Spleen (tissue), 11 donors: ENCODE data around the gene PLAAT5. TPM values are rescaled to one million over a fixed set of nuclear protein-coding genes. Genes with fewer than 3 reads are reported as not detected.
A peak's percentile ranks its signal among the peaks of the same experiment; 100 is the strongest.

Source experiments
- DNase-seq: peaks from one replicate; pipeline ENCODE4 v3.0.0-alpha.2; 2020
- H3K27ac ChIP-seq, 8 donors: fragments of 200-600 bp; sonication (generic) in 7 of 8; 1 replicate in 4 of 8; 2 replicates in 4 of 8; pipeline versions ENCODE4 v1.5.0 to v1.8.0; 2016 to 2021; ENCODE audit warnings: inconsistent platforms in 4 of 8, mild to moderate bottlenecking in 4 of 8, moderate library complexity in 1 of 8
- H3K27me3 ChIP-seq, 7 donors: fragments of 200-600 bp; sonication (generic) in 6 of 7; replicated peaks in 1 of 7; 1 replicate in 4 of 7; 2 replicates in 3 of 7; pipeline versions ENCODE4 v1.5.0 to v1.8.0; 2016 to 2021; ENCODE audit warnings: inconsistent platforms in 3 of 7, mild to moderate bottlenecking in 1 of 7
- H3K36me3 ChIP-seq, 6 donors: fragments of 200-600 bp; sonication (generic) in 5 of 6; 1 replicate in 4 of 6; 2 replicates in 2 of 6; pipeline versions ENCODE4 v1.5.0 to v1.8.0; 2016 to 2021; ENCODE audit warnings: inconsistent platforms in 2 of 6
- H3K4me1 ChIP-seq, 6 donors: fragments of 200-600 bp; sonication (generic) in 5 of 6; 1 replicate in 3 of 6; 2 replicates in 3 of 6; pipeline versions ENCODE4 v1.5.0 to v1.8.0; 2016 to 2021; ENCODE audit warnings: inconsistent platforms in 3 of 6
- H3K4me3 ChIP-seq, 8 donors: fragments of 200-600 bp; sonication (generic) in 7 of 8; 1 replicate in 4 of 8; 2 replicates in 4 of 8; pipeline versions ENCODE4 v1.5.0 to v1.8.0; 2016 to 2021; ENCODE audit warnings: inconsistent platforms in 4 of 8, mild to moderate bottlenecking in 4 of 8, moderate library complexity in 2 of 8
- H3K9me3 ChIP-seq, 8 donors: fragments of 200-600 bp; sonication (generic) in 7 of 8; 1 replicate in 4 of 8; 2 replicates in 4 of 8; pipeline versions ENCODE4 v1.5.0 to v1.8.0; 2016 to 2021; ENCODE audit warnings: inconsistent platforms in 4 of 8
- POLR2A ChIP-seq, 3 donors: fragments of 450-650 bp; IDR thresholded peaks; one replicate each; pipeline ENCODE4 v1.5.1; 2017; ENCODE audit warnings: antibody characterized with exemption in 3 of 3, mild to moderate bottlenecking in 1 of 3
- POLR2AphosphoS5 ChIP-seq, 3 donors: sonication (generic); formaldehyde crosslinking; IDR thresholded peaks; one replicate each; pipeline ENCODE4 v1.5.1; 2017; ENCODE audit warnings: antibody characterized with exemption in 3 of 3
- WGBS, 5 donors: extraction: QIAGEN DNeasy Blood & Tissue Kit in 3 of 5; methylation state at CpG; one replicate each; pipeline versions ENCODE4 v1.1.5 to v1.1.7; 2013 to 2018; 5-methylcytosine and 5-hydroxymethylcytosine counted together
- intact Hi-C: fragments of 100-400 bp; cut with DNase I; formaldehyde crosslinking; loops from one replicate; pipeline ENCODE4 v1.15.0; 2023; ENCODE audit warnings: low total_unique reads
- polyA plus RNA-seq, 3 donors: library from polyadenylated mRNA; stranded (reverse); fragments of 200-250 nt; gene quantifications; one replicate each; pipeline ENCODE4 v1.2.1, GENCODE V29; 2013
- total RNA-seq, 7 donors: library from RNA; depleted of rRNA in 3 of 7; stranded (reverse); fragments of >200 nt in 3 of 7; fragmentation: NEBNext Ultra II Directional in 4 of 7; extraction: Animal tissue kit (Norgen Biotek cat#: 25700) in 4 of 7; gene quantifications; one replicate each; pipeline versions ENCODE4 v1.1.0 to v1.2.1, GENCODE V29; 2016 to 2021
- TF ChIP-seq, protein P1 (sequence below), 11 experiments: fragments of 200-600 bp in 7 of 11; fragments of 450-650 bp in 4 of 11; sonication (generic) in 4 of 11; IDR thresholded peaks in 8 of 11; conservative IDR thresholded peaks in 3 of 11; 1 replicate in 7 of 11; 2 replicates in 4 of 11; pipeline versions ENCODE4 v1.4.0 to v1.8.0; 2016 to 2021; ENCODE audit warnings: antibody characterized with exemption in 11 of 11, inconsistent platforms in 4 of 11, mild to moderate bottlenecking in 1 of 11
- donor health status: healthy with polysubstance abuse.
- donor health status: DM: no; HTN: no; CAD: no; lungs with moderate emphysema.
- donor health status: DM: no; HTN: no; CAD: no.
- donor health status: Bipolar disorder and iron deficiency.
- donor health status: healthy.
- donor health status: DM: no; HTN: no; CAD: no.
- donor health status: DM: yes; HTN: yes; CAD: no.

Gene PLAAT5
- total and polyA plus RNA-seq, 10 donors, result 0.10 to 0.54 (median 0.24) TPM; not detected in 4

DNA sequence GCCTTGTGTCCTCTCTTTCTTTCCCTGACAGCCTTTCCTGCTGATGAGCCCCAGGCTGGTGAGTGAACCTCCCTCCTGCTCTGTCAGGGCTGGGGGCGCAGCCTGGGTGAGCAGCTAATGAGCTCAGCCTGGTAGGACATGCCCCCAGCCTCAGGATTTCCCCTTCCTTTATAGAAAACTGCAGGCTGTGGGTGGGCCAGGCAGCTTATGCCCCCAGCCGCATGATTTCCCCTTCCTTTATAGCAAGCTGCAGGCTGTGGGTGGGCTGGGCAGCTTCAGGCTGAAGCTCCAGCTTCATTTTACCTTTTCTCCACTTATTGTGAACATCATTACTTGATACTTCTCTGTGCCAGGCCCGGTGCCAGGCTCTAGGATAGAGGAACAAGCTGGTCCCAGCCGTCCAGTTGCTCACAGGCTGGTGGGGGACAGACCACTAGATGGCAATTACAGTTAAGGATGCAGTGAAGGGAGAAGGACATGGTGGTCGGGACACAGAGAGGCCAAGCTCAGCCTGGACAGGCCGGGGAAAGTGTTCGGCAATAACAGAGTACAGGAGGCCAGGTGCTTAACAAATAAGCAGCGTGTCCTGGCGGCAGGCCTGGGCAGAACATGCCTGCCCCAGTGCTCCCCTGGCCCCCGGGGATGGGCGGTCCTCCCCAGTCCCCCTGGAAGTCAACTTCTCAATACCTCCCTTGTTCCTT lies 20.2 kb upstream of the PLAAT5 start:
- peaks cover 0 to 28% (median 10%) of the 10 kb centered on the region in 6 donors for H3K4me1 ChIP-seq
- no peak overlapping the region for H3K27ac ChIP-seq
- DNase-seq, result no peak
- peaks cover 0 to 58% (median 0%) of the 10 kb centered on the region in 6 donors for H3K36me3 ChIP-seq
- no peaks in the 10 kb centered on the region for H3K9me3 ChIP-seq
- intact Hi-C loops, result no loop called here
- TF ChIP-seq POLR2A (IDR thresholded peaks at IDR 0.05), result no peak
- TF ChIP-seq, protein P1, sequence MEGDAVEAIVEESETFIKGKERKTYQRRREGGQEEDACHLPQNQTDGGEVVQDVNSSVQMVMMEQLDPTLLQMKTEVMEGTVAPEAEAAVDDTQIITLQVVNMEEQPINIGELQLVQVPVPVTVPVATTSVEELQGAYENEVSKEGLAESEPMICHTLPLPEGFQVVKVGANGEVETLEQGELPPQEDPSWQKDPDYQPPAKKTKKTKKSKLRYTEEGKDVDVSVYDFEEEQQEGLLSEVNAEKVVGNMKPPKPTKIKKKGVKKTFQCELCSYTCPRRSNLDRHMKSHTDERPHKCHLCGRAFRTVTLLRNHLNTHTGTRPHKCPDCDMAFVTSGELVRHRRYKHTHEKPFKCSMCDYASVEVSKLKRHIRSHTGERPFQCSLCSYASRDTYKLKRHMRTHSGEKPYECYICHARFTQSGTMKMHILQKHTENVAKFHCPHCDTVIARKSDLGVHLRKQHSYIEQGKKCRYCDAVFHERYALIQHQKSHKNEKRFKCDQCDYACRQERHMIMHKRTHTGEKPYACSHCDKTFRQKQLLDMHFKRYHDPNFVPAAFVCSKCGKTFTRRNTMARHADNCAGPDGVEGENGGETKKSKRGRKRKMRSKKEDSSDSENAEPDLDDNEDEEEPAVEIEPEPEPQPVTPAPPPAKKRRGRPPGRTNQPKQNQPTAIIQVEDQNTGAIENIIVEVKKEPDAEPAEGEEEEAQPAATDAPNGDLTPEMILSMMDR (IDR thresholded peaks at IDR 0.05 in 8 of 11, conservative IDR thresholded peaks at IDR 0.05 in 3 of 11), result no peak
- TF ChIP-seq POLR2AphosphoS5 (IDR thresholded peaks at IDR 0.05), result no peak
- 74 to 80% (median 78%) methylated on average over 11 of the region's 11 CpGs for WGBS, 5 donors
- H3K27me3 ChIP-seq, result peaks cover 0 to 2% (median 0%) of the 10 kb centered on the region in 7 donors
- H3K4me3 ChIP-seq, result no peak overlapping the region

DNA sequence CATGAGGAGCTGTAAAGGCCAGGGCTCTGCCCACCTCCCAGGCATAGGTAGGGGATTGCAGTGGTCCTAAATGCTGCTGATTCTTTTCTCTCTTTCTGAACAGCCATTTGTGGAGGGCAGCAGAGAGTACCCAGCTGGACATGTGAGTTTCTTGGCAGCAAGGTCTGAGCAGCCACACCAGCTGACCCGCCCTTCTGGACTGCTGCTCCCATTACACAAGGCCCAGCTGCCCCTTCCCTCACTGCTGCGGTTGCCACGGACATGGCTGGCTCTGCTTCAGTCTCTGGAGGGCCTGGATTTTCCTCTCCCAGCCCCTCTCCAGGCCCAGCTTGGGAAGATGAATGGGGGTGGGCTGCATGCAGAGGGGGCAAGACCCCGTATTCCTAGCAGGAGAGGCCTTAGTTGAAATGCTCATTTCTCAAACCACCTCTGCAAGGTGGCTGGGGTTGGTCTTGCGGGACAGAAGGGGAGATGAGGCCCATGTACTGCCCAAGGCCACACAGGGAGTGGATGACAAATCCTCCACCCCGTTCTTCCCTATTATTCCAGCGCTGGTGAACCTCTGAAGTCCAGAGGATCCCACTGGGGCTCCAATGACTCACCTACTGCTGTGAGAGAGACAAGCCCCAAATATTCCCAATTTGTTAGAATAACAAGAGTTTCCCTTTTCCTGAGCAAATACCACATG lies 19.5 kb upstream of the PLAAT5 start:
- H3K4me3 ChIP-seq, result no peak overlapping the region

DNA sequence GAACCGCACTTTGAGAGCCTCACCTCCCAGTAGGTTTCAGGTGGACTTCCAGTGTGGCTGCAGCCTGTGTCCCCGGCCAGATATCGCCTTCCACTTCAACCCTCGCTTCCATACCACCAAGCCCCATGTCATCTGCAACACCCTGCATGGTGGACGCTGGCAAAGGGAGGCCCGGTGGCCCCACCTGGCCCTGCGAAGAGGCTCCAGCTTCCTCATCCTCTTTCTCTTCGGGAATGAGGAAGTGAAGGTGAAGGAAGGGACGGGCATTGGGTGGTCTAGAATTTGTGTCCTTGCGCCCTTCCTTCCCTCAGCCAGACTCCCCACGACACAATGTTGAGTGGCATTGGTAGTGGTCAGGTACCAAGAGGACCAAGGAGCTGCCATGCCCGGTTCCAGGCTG lies 17.8 kb upstream of the PLAAT5 start:
- H3K36me3 ChIP-seq, result peaks cover 0 to 42% (median 0%) of the 10 kb centered on the region in 6 donors
- no peak overlapping the region for H3K4me3 ChIP-seq
- no peaks in the 10 kb centered on the region for H3K9me3 ChIP-seq
- WGBS, 5 donors, result 65 to 79% (median 69%) methylated on average over 8 to 12 of the region's 12 CpGs
- no peak for DNase-seq
- no peak overlapping the region for H3K27ac ChIP-seq
- TF ChIP-seq POLR2AphosphoS5 (IDR thresholded peaks at IDR 0.05), result no peak
- H3K4me1 ChIP-seq, result peaks cover 4 to 52% (median 33%) of the 10 kb centered on the region in 6 donors
- H3K27me3 ChIP-seq, result peaks cover 0 to 11% (median 0%) of the 10 kb centered on the region in 7 donors
- intact Hi-C loops, result no loop called here

More for the DNA sequence above, 19.5 kb upstream of the PLAAT5 start:
- intact Hi-C loops, result no loop called here
- Histone ChIP-seq H3K4me1 (peaks cover under 1 to 34% (median 17%) of the 10 kb centered on the region in 6 donors), H3K27me3 (peaks cover 0 to 8% (median 0%) of the 10 kb centered on the region in 7 donors), H3K36me3 (peaks cover 0 to 51% (median 0%) of the 10 kb centered on the region in 6 donors), H3K27ac (no peak overlapping the region), H3K9me3 (no peaks in the 10 kb centered on the region)
- no peak for DNase-seq
- 73 to 86% (median 83%) methylated on average over 3 to 7 of the region's 7 CpGs for WGBS, 5 donors
- TF ChIP-seq POLR2AphosphoS5 (IDR thresholded peaks at IDR 0.05) (no peak), POLR2A (IDR thresholded peaks at IDR 0.05) (no peak)
- TF ChIP-seq, protein P1 (IDR thresholded peaks at IDR 0.05 in 8 of 11, conservative IDR thresholded peaks at IDR 0.05 in 3 of 11), result no peak

DNA sequence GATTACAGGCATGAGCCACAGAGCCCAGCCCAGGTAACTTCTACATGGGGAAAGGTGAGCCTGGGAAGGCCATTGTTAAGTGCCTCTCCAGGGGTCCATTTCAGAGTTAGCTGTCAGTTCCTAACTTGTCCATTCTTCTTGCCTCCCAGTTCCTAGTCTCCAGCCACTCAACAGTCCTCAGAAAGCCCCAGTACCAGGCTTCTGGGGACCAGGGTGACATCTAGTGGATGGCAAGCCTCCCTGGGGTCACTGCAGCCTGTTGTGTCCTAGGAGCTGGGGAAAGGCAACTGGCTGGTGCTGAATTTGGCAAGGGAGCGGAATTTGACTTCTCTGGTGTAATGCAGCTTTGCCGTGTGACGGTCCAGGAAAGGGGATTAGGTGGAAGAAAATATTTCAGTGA lies 17.0 kb upstream of the PLAAT5 start:
- Histone ChIP-seq H3K4me1 (peaks cover 4 to 59% (median 35%) of the 10 kb centered on the region in 6 donors), H3K9me3 (no peaks in the 10 kb centered on the region)

More for the DNA sequence above, 17.0 kb upstream of the PLAAT5 start:
- WGBS, 5 donors, result 79 to 91% (median 86%) methylated on average over 3 of the region's 3 CpGs
- TF ChIP-seq, protein P1 (IDR thresholded peaks at IDR 0.05 in 8 of 11, conservative IDR thresholded peaks at IDR 0.05 in 3 of 11), result peak in 4 of 11 experiments; percentile 17 to 29 (median 22)
- no peak for TF ChIP-seq POLR2AphosphoS5 (IDR thresholded peaks at IDR 0.05)
- intact Hi-C loops, result no loop called here
- DNase-seq, result no peak
- Histone ChIP-seq H3K36me3 (peaks cover 0 to 36% (median 0%) of the 10 kb centered on the region in 6 donors), H3K27me3 (peaks cover 0 to 11% (median 0%) of the 10 kb centered on the region in 7 donors), H3K4me3 (no peak overlapping the region), H3K27ac (peak overlapping the region in 1 of 8 donors; percentile 79)
